Measurements from ENCODE around the gene ERI3. TPM values are rescaled to one million over a fixed set of nuclear protein-coding genes. Genes with fewer than 3 reads are reported as not detected.

ERI3 gene
- total and polyA plus RNA-seq, 10 of the 15 experiments (the other 5 are each of a cell fraction or from before 2014, with no cell fraction given): 20.6 to 90.4 (median 41.2) TPM

- SMC1A ChIA-PET (ENCODE audit: uncharacterized antibody, unreplicated experiment): no interaction called here
- RAD21 ChIA-PET (ENCODE audit: unreplicated experiment): no interaction called here
- no peaks in the 10 kb centered on the region for H3K9me3 ChIP-seq (replicated peaks; ENCODE audit: control insufficient read depth, insufficient read depth, low read length)
- no peaks in the 10 kb centered on the region for H3K27me3 ChIP-seq (replicated peaks in 1 of 2; ENCODE audit: control insufficient read depth in 2 of 2, insufficient read depth in 2 of 2, low read length in 1 of 2)
- FAIRE-seq (no peak), DNase-seq (ENCODE audit: low read depth, low spot score) (no peak), ATAC-seq (no peak)
- H3K4me3 ChIP-seq: no peak overlapping the region
- H2AFZ ChIP-seq (ENCODE audit: control insufficient read depth, low read depth, low read length): no peak overlapping the region
- intact Hi-C loops (cut with micrococcal nuclease; ENCODE audit: unreplicated experiment): no loop called here
- H3K9ac ChIP-seq (ENCODE audit: control insufficient read depth, insufficient read depth, low read length): no peak overlapping the region
- CTCF ChIA-PET: interaction anchor here (1.5 kb wide), 1 partner anchor 20 kb away, joined by 3 read pairs; no protein-coding TSS in a partner anchor
- H3K27ac ChIP-seq (ENCODE audit: control insufficient read depth, insufficient read depth): no peak overlapping the region
- POLR2A ChIA-PET: no interaction called here
- no peaks in the 10 kb centered on the region for H3K36me3 ChIP-seq (ENCODE audit: control insufficient read depth in 2 of 2, insufficient read depth in 2 of 2, low read length in 1 of 2)
- in situ Hi-C loops (cut with MboI): no loop called here
- no peak for TF ChIP-seq CTCF (IDR thresholded peaks at IDR 0.05 in 2 of 3, conservative IDR thresholded peaks at IDR 0.05 in 1 of 3; ENCODE audit: control insufficient read depth in 2 of 3, extremely low read depth in 1 of 3, insufficient read depth in 1 of 3, low read depth in 3 of 3, low read length in 3 of 3)
- TF ChIP-seq EGR1 (IDR thresholded peaks at IDR 0.05; ENCODE audit: borderline replicate concordance in 1 of 2, low read depth in 2 of 2, low read length in 2 of 2): no peak
- TF ChIP-seq, protein P1, sequence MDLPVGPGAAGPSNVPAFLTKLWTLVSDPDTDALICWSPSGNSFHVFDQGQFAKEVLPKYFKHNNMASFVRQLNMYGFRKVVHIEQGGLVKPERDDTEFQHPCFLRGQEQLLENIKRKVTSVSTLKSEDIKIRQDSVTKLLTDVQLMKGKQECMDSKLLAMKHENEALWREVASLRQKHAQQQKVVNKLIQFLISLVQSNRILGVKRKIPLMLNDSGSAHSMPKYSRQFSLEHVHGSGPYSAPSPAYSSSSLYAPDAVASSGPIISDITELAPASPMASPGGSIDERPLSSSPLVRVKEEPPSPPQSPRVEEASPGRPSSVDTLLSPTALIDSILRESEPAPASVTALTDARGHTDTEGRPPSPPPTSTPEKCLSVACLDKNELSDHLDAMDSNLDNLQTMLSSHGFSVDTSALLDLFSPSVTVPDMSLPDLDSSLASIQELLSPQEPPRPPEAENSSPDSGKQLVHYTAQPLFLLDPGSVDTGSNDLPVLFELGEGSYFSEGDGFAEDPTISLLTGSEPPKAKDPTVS (IDR thresholded peaks at IDR 0.05; ENCODE audit: low read depth, low read length): no peak
- no peak for TF ChIP-seq NKRF (conservative IDR thresholded peaks at IDR 0.05)
- no peaks in the 10 kb centered on the region; the same call in 1 of the 2 replicates for H4K20me1 ChIP-seq (ENCODE audit: control insufficient read depth, insufficient read depth)
- 88% methylated on average over 6 of the region's 6 CpGs for WGBS (ENCODE audit: insufficient coverage, insufficient replicate concordance, low lambda C conversion rate, missing lambda C conversion rate)
- BruUV-seq (replicated peaks): no TSS peak
- no peak overlapping the region for H3K4me2 ChIP-seq (ENCODE audit: control insufficient read depth, insufficient read depth)
- H3K4me1 ChIP-seq (ENCODE audit: control insufficient read depth, insufficient read depth, low read length): no peaks in the 10 kb centered on the region
- H3K79me2 ChIP-seq (ENCODE audit: control insufficient read depth, insufficient read depth, low read length): no peaks in the 10 kb centered on the region; the same call in 1 of the 2 replicates
Measured at GRCh38 chr1:44346878-44347277, 8.2 kb downstream of the ERI3 start.

Measured in GM12878 (cell line).